Esophagus squamous epithelium (tissue), 5 donors: ENCODE measurements around the gene PACS2. TPM values are rescaled to one million over a fixed set of nuclear protein-coding genes. Genes with fewer than 3 reads are reported as not detected.

Experiments
- DNase-seq: peaks from one replicate; lab custom pipeline; 2025; lab: John Stamatoyannopoulos, UW
- H3K27ac ChIP-seq, 4 donors: fragments of 200-600 bp; sonication (generic); one replicate each; pipeline ENCODE4 v1.5.1; 2016 to 2019; ENCODE audit warnings: mild to moderate bottlenecking in 1 of 4
- H3K27me3 ChIP-seq, 4 donors: fragments of 200-600 bp; sonication (generic); 1 replicate in 3 of 4; 2 replicates in 1 of 4; pipeline versions ENCODE4 v1.5.1 to v1.6.0; 2017 to 2021; ENCODE audit warnings: antibody characterized with exemption in 1 of 4
- H3K36me3 ChIP-seq, 3 donors: fragments of 200-600 bp; sonication (generic); one replicate each; pipeline ENCODE4 v1.5.1; 2016 to 2019
- H3K4me1 ChIP-seq, 3 donors: fragments of 200-600 bp; sonication (generic); one replicate each; pipeline ENCODE4 v1.5.1; 2017 to 2019
- H3K4me3 ChIP-seq, 4 donors: fragments of 200-600 bp; sonication (generic); 1 replicate in 3 of 4; 2 replicates in 1 of 4; pipeline ENCODE4 v1.5.1; 2016 to 2019; ENCODE audit warnings: mild to moderate bottlenecking in 2 of 4, moderate library complexity in 1 of 4
- H3K9me3 ChIP-seq, 3 donors: fragments of 200-600 bp; sonication (generic); one replicate each; pipeline ENCODE4 v1.5.1; 2016 to 2019
- CTCF ChIP-seq, 6 experiments: fragments of 450-650 bp in 4 of 6; fragments of 200-600 bp in 2 of 6; sonication (generic) in 2 of 6; IDR thresholded peaks; one replicate each; pipeline ENCODE4 v1.5.1; 2016 to 2019; ENCODE audit warnings: antibody characterized with exemption in 6 of 6, mild to moderate bottlenecking in 4 of 6, moderate library complexity in 4 of 6
- POLR2A ChIP-seq, 4 donors: fragments of 450-650 bp; IDR thresholded peaks; one replicate each; pipeline ENCODE4 v1.6.1; 2017; ENCODE audit warnings: antibody characterized with exemption in 4 of 4, mild to moderate bottlenecking in 4 of 4, moderate library complexity in 3 of 4
- WGBS, 2 donors: methylation state at CpG; one replicate each; pipeline ENCODE4 v1.1.5; 2018; 5-methylcytosine and 5-hydroxymethylcytosine counted together
- intact Hi-C: fragments of 100-400 bp; cut with DNase I; formaldehyde crosslinking; loops from one replicate; pipeline ENCODE4 v1.15.0; 2022
- total RNA-seq, 4 donors: library from RNA; depleted of rRNA; stranded (reverse); fragments of >200 nt; gene quantifications; one replicate each; pipeline ENCODE4 v1.1.0, GENCODE V29; 2016
- donor health status: DM: yes; HTN: yes; CAD: no.

The PACS2 gene
- total RNA-seq, 4 donors from 2014 or later, result 20.2 to 42.3 (median 30.9) TPM

GRCh38 chr14:105316577-105316941, 2.0 kb downstream of the PACS2 start:
- Histone ChIP-seq H3K27me3 (no peaks in the 10 kb centered on the region), H3K4me3 (peak overlapping the region in 2 of 4 donors; percentile 89 to 91), H3K9me3 (no peaks in the 10 kb centered on the region), H3K4me1 (peaks cover 34 to 47% (median 38%) of the 10 kb centered on the region in 3 donors), H3K36me3 (no peaks in the 10 kb centered on the region), H3K27ac (peak overlapping the region in 3 of 4 donors; percentile 54 to 89 (median 69))
- intact Hi-C loops, result no loop called here
- TF ChIP-seq CTCF (IDR thresholded peaks at IDR 0.05) (no peak), POLR2A (IDR thresholded peaks at IDR 0.05) (no peak)
- 78 to 100% methylated on average over 3 to 6 of the region's 10 CpGs for WGBS, 2 donors
- DNase-seq, result no peak

- H3K27me3 ChIP-seq, result no peaks in the 10 kb centered on the region
- intact Hi-C loops, result no loop called here
Observed at GRCh38 chr14:105316968-105317510, 2.5 kb downstream of the PACS2 start.

GRCh38 chr14:105317546-105317945, 3.0 kb downstream of the PACS2 start:
- Histone ChIP-seq H3K4me3 (peak overlapping the region in 2 of 4 donors; percentile 2 to 21), H3K27me3 (no peaks in the 10 kb centered on the region), H3K36me3 (peaks cover 0 to 7% (median 0%) of the 10 kb centered on the region in 3 donors), H3K27ac (peak overlapping the region in 3 of 4 donors; percentile 69 to 89 (median 69)), H3K4me1 (peaks cover 34 to 47% (median 38%) of the 10 kb centered on the region in 3 donors), H3K9me3 (no peaks in the 10 kb centered on the region)
- WGBS, 2 donors, result 24 to 47% methylated on average over 4 to 7 of the region's 11 CpGs
- intact Hi-C loops, result no loop called here
- no peak for DNase-seq
- TF ChIP-seq CTCF (IDR thresholded peaks at IDR 0.05) (peak in 2 of 6 experiments; percentile 5 to 11), POLR2A (IDR thresholded peaks at IDR 0.05) (no peak)

More at GRCh38 chr14:105316968-105317510, 2.5 kb downstream of the PACS2 start:
- Histone ChIP-seq H3K9me3 (no peaks in the 10 kb centered on the region), H3K27ac (peak overlapping the region in 3 of 4 donors; percentile 54 to 89 (median 69)), H3K36me3 (peaks cover 0 to 2% (median 0%) of the 10 kb centered on the region in 3 donors), H3K4me3 (peak overlapping the region in 1 of 4 donors; percentile 2), H3K4me1 (peaks cover 34 to 47% (median 38%) of the 10 kb centered on the region in 3 donors)
- TF ChIP-seq CTCF (IDR thresholded peaks at IDR 0.05) (no peak), POLR2A (IDR thresholded peaks at IDR 0.05) (no peak)
- no peak for DNase-seq
- 54 to 59% methylated on average over 18 of the region's 18 CpGs for WGBS, 2 donors

GRCh38 chr14:105322791-105323556, 8.4 kb downstream of the PACS2 start:
- WGBS, 2 donors, result 80 to 82% methylated on average over 9 to 14 of the region's 27 CpGs
- no peak for DNase-seq

More at GRCh38 chr14:105322791-105323556, 8.4 kb downstream of the PACS2 start:
- Histone ChIP-seq H3K27me3 (no peaks in the 10 kb centered on the region), H3K27ac (no peak overlapping the region), H3K4me3 (no peak overlapping the region), H3K36me3 (peaks cover 0 to 7% (median 0%) of the 10 kb centered on the region in 3 donors), H3K9me3 (no peaks in the 10 kb centered on the region), H3K4me1 (peaks cover 2 to 27% (median 13%) of the 10 kb centered on the region in 3 donors)
- TF ChIP-seq CTCF (IDR thresholded peaks at IDR 0.05) (no peak), POLR2A (IDR thresholded peaks at IDR 0.05) (no peak)
- intact Hi-C loops, result no loop called here
